RWPE2 (cell line): ENCODE measurements around the gene VDAC2.

Experiments
- ATAC-seq: fragments of 200-7000 bp; cut with Tn5 transposase; 3 replicates; pipeline ENCODE4 v1.9.1; 2021; ENCODE audit warnings: low read depth
- DNase-seq: peaks from one replicate; pipeline ENCODE4 v3.0.0-alpha.2; 2020; ENCODE audit warnings: low spot score
- H3K27ac ChIP-seq: fragments of 450-650 bp; 2 replicates; pipeline ENCODE4 v1.5.1; 2017; ENCODE audit warnings: mild to moderate bottlenecking; ENCODE audit not compliant: poor library complexity, severe bottlenecking
- H3K27me3 ChIP-seq: fragments of 250-450 bp; sonication (Bioruptor Pico); 2 replicates; pipeline ENCODE4 v1.5.1; 2021; ENCODE audit warnings: mild to moderate bottlenecking, moderate library complexity; ENCODE audit not compliant: insufficient read depth, poor library complexity, severe bottlenecking
- H3K36me3 ChIP-seq: fragments of 250-450 bp; sonication (Bioruptor Pico); 2 replicates; pipeline ENCODE4 v1.5.1; 2020; ENCODE audit warnings: low read depth, mild to moderate bottlenecking, moderate library complexity
- H3K4me1 ChIP-seq: fragments of 250-450 bp; sonication (Bioruptor Pico); 2 replicates; pipeline ENCODE4 v1.5.1; 2021; ENCODE audit warnings: mild to moderate bottlenecking, moderate library complexity; ENCODE audit not compliant: insufficient read depth, poor library complexity, severe bottlenecking
- H3K4me3 ChIP-seq: fragments of 250-450 bp; sonication (Bioruptor Pico); 2 replicates; pipeline ENCODE4 v1.5.1; 2021; ENCODE audit warnings: mild to moderate bottlenecking, moderate library complexity; ENCODE audit not compliant: severe bottlenecking
- H3K9me3 ChIP-seq: fragments of 250-450 bp; sonication (Bioruptor Pico); 2 replicates; pipeline ENCODE4 v1.5.1; 2021; ENCODE audit warnings: mild to moderate bottlenecking, moderate library complexity; ENCODE audit not compliant: severe bottlenecking
- CTCF ChIP-seq: fragments of 450-650 bp; IDR thresholded peaks from one replicate; pipeline ENCODE4 v1.5.1; 2017; ENCODE audit warnings: mild to moderate bottlenecking, moderate library complexity; ENCODE audit not compliant: poor library complexity, severe bottlenecking

VDAC2 gene

DNA sequence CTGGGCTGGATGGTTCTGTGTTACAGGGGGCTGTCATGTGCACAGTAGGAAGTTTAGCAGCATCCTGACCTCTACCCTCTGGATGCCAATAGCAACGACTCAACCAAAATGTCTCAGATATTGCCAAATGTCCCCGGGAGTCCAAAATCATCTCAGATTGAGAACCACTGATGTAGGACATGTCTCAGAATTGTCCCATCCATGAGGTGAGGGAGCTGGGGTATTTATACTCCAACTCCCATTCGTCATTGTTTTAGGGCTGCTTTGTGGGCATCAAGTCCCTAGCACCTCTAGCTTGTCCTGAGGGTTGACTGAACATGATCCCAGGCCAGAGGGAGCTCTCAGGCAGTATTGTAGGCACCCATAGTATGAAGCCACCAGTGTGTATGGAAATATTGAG is 50.4 kb downstream of the VDAC2 start:
- no peaks in the 10 kb centered on the region for H3K36me3 ChIP-seq
- H3K27ac ChIP-seq = no peak overlapping the region
- no peaks in the 10 kb centered on the region for H3K27me3 ChIP-seq
- peaks cover 3% of the 10 kb centered on the region for H3K4me1 ChIP-seq
- H3K9me3 ChIP-seq = no peaks in the 10 kb centered on the region
- no peak for ATAC-seq
- no peak overlapping the region for H3K4me3 ChIP-seq
- TF ChIP-seq CTCF = no peak
- no peak for DNase-seq

GRCh38 chr10:75261813-75262705 is 51.5 kb downstream of the VDAC2 start:
- DNase-seq = no peak
- Histone ChIP-seq H3K4me1 (peaks cover 3% of the 10 kb centered on the region), H3K9me3 (no peaks in the 10 kb centered on the region), H3K36me3 (no peaks in the 10 kb centered on the region), H3K27ac (peak overlapping the region; percentile 2), H3K4me3 (no peak overlapping the region), H3K27me3 (no peaks in the 10 kb centered on the region)
- no peak for ATAC-seq
- TF ChIP-seq CTCF = no peak

DNA sequence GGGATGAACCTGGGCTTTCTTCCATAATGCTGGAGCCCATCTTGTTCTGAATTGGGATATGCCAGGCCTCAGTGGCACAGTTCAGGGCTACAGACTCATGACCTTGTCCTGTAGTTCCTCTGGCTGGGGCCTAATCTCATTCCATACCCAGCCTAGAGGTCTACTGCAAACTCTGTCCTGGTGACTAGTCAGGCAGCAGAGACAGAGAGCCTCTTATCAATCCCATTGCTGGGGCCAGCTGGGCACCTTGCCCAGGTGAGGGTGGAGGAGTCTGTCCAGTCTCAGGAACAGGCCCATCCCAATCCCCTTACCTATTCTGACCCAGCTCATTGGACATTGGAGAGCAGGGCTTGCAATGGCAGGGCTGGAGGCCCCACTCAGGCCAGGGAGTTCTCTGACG is 53.2 kb downstream of the VDAC2 start:
- ATAC-seq = no peak
- no peaks in the 10 kb centered on the region for H3K36me3 ChIP-seq
- H3K27ac ChIP-seq = no peak overlapping the region

GRCh38 chr10:75265856-75266255 is 55.3 kb downstream of the VDAC2 start:
- Histone ChIP-seq H3K36me3 (no peaks in the 10 kb centered on the region), H3K27me3 (no peaks in the 10 kb centered on the region), H3K9me3 (no peaks in the 10 kb centered on the region), H3K4me1 (peaks cover 3% of the 10 kb centered on the region), H3K27ac (no peak overlapping the region), H3K4me3 (no peak overlapping the region)
- no peak for DNase-seq
- no peak for ATAC-seq
- no peak for TF ChIP-seq CTCF

More for the DNA sequence above, 53.2 kb downstream of the VDAC2 start:
- no peak for DNase-seq
- no peak for TF ChIP-seq CTCF
- Histone ChIP-seq H3K4me3 (no peak overlapping the region), H3K27me3 (no peaks in the 10 kb centered on the region), H3K9me3 (no peaks in the 10 kb centered on the region), H3K4me1 (peaks cover 3% of the 10 kb centered on the region)

- H3K4me1 ChIP-seq = peaks cover 3% of the 10 kb centered on the region
- H3K4me3 ChIP-seq = no peak overlapping the region
- DNase-seq (no peak), ATAC-seq (no peak)
- TF ChIP-seq CTCF = no peak
- H3K27me3 ChIP-seq = no peaks in the 10 kb centered on the region
- no peak overlapping the region for H3K27ac ChIP-seq
- no peaks in the 10 kb centered on the region for H3K36me3 ChIP-seq
- H3K9me3 ChIP-seq = no peaks in the 10 kb centered on the region
These were observed 56.3 kb downstream of the VDAC2 start for GRCh38 chr10:75266945-75267344.
